ENCODE data around the gene BBS10. TPM values are rescaled to one million over a fixed set of nuclear protein-coding genes. Genes with fewer than 3 reads are reported as not detected.
A peak's percentile ranks its signal among the peaks of the same experiment; 100 is the strongest.

Gene BBS10
- total and polyA plus RNA-seq, 2 of the 4 experiments (the other 2 are of a cell fraction): 4.9 to 10.0 TPM

- H3K27ac ChIP-seq (ENCODE audit: insufficient read depth, low read length): no peak overlapping the region
- H4K5ac ChIP-seq (ENCODE audit: low read depth, low read length): peak overlapping the region; percentile 50; the same call in 1 of the 2 replicates
- H4K20me1 ChIP-seq (ENCODE audit: insufficient read depth, low read length): no peaks in the 10 kb centered on the region
- H2BK15ac ChIP-seq (ENCODE audit: low read depth, low read length): peak overlapping the region; percentile 71; the same call in 2 of the 3 replicates
- H2BK5ac ChIP-seq (ENCODE audit: low read depth, low read length, poor library complexity, severe bottlenecking): peak overlapping the region; percentile 41
- no peaks in the 10 kb centered on the region for H3K9me3 ChIP-seq (ENCODE audit: control insufficient read depth, insufficient read depth, low read length)
- dilution Hi-C loops (cut with HindIII; ENCODE audit: low sequenced_read_pairs, unreplicated experiment) (no loop called here), intact Hi-C loops (cut with micrococcal nuclease) (no loop called here), in situ Hi-C loops (cut with MboI; ENCODE audit: low sequenced_read_pairs) (no loop called here)
- H3K4me1 ChIP-seq (ENCODE audit: control insufficient read depth, insufficient read depth, low read length): peaks cover 8% of the 10 kb centered on the region
- no CpG with 5 or more reads among the region's 3 CpGs for WGBS, 2 experiments (ENCODE audit: extremely low coverage in 2 of 2, insufficient read length in 1 of 2)
- no peaks in the 10 kb centered on the region for H3K27me3 ChIP-seq (ENCODE audit: control insufficient read depth, insufficient read depth, low read length)
- peak overlapping the region; percentile 81 for H4K91ac ChIP-seq (ENCODE audit: insufficient read depth, low read depth, low read length)
- ChIA-PET CTCF (interaction anchor here (0.9 to 1.0 kb wide), 2 partner anchors 9 to 21 kb away, joined by 3 read pairs; no protein-coding TSS in a partner anchor), POLR2A (ENCODE audit: unreplicated experiment) (no interaction called here)
- peak overlapping the region in 1 of 2 experiments; percentile 57; a peak in 2 of 4 replicates for H4K8ac ChIP-seq (ENCODE audit: low read depth in 2 of 2, low read length in 2 of 2)
- peak overlapping the region; percentile 40 for H3K4me2 ChIP-seq (ENCODE audit: low read depth, low read length)
- ATAC-seq (ENCODE audit: low read depth) (peak; percentile 76), DNase-seq (peak; percentile 68)
- peak overlapping the region; percentile 71 for H2BK20ac ChIP-seq (ENCODE audit: low read depth, low read length)
- H3K36me3 ChIP-seq (ENCODE audit: control insufficient read depth, insufficient read depth, low read length): no peaks in the 10 kb centered on the region
- H3K18ac ChIP-seq (ENCODE audit: low read depth, low read length): peak overlapping the region; percentile 53; the same call in 1 of the 2 replicates
- peak overlapping the region; percentile 83 for H2BK120ac ChIP-seq (ENCODE audit: low read depth, low read length)
- TF ChIP-seq CEBPB (IDR thresholded peaks at IDR 0.05; ENCODE audit: low read depth, low read length) (peak; percentile 23; the same call in 1 of the 2 replicates), RCOR1 (IDR thresholded peaks at IDR 0.05; ENCODE audit: insufficient replicate concordance, low read length) (no peak), BHLHE40 (IDR thresholded peaks at IDR 0.05; ENCODE audit: low read depth, low read length) (peak; percentile 63; the same call in 1 of the 2 replicates)
- no peak overlapping the region for H3K9ac ChIP-seq (ENCODE audit: low read depth, low read length)
- no peaks in the 10 kb centered on the region for H3K79me1 ChIP-seq (ENCODE audit: low read depth in 1 of 2, low read length in 2 of 2)
- BruUV-seq (replicated peaks): no TSS peak
- no peak overlapping the region for H2AFZ ChIP-seq (replicated peaks; ENCODE audit: low read length, poor library complexity)
- H2AK9ac ChIP-seq (replicated peaks; ENCODE audit: low read depth, low read length, poor library complexity): no peak overlapping the region
- peak overlapping the region; percentile 39 for H3K14ac ChIP-seq (replicated peaks; ENCODE audit: low read depth, low read length)
- peak overlapping the region; percentile 35 for H3K4ac ChIP-seq (ENCODE audit: low read depth, low read length)
- H3K56ac ChIP-seq (ENCODE audit: extremely low read depth, insufficient read depth, low read length): no peak overlapping the region
- H3K9me1 ChIP-seq (ENCODE audit: insufficient read depth, low read length): peaks cover 11% of the 10 kb centered on the region; the same call in 1 of the 2 replicates
- peak overlapping the region; percentile 37; the same call in 1 of the 2 replicates for H3K23ac ChIP-seq (ENCODE audit: low read depth, low read length)
- no peak overlapping the region for H3K4me3 ChIP-seq (ENCODE audit: insufficient read depth, low read depth, low read length)
- peak overlapping the region; percentile 31; the same call in 1 of the 2 replicates for H2AK5ac ChIP-seq (ENCODE audit: low read depth, low read length)
Measured at GRCh38 chr12:76337583-76337982, 10.6 kb downstream of the BBS10 start.
